ENCODE data around the gene AGPAT3. TPM values are rescaled to one million over a fixed set of nuclear protein-coding genes. Genes with fewer than 3 reads are reported as not detected.

AGPAT3 gene
- polyA plus RNA-seq, 2 donors, result 15.3 to 18.6 TPM

- Histone ChIP-seq H3K4me1 (ENCODE audit: control insufficient read depth in 2 of 2, insufficient read depth in 2 of 2, low read length in 1 of 2) (peaks cover 2 to 14% of the 10 kb centered on the region in 2 donors), H3K27ac (ENCODE audit: low read depth in 2 of 2, low read length in 1 of 2) (no peak overlapping the region), H3K4me3 (ENCODE audit: low read depth in 1 of 2, low read length in 2 of 2) (no peak overlapping the region), H3K27me3 (ENCODE audit: control insufficient read depth in 1 of 2, insufficient read depth in 2 of 2, low read length in 2 of 2) (no peaks in the 10 kb centered on the region), H3K9me3 (ENCODE audit: control insufficient read depth in 2 of 2, insufficient read depth in 1 of 2, low read depth in 1 of 2, low read length in 1 of 2) (no peaks in the 10 kb centered on the region), H3K36me3 (ENCODE audit: control insufficient read depth in 2 of 2, insufficient read depth in 2 of 2, low read length in 1 of 2) (peaks cover 0 to 11% of the 10 kb centered on the region in 2 donors)
- WGBS, 2 donors, result 93 to 94% methylated on average over 30 of the region's 30 CpGs
Measured at GRCh38 chr21:43943512-43944077, 78.6 kb downstream of the AGPAT3 start.

GRCh38 chr21:43944078-43944633, 79.1 kb downstream of the AGPAT3 start:
- Histone ChIP-seq H3K36me3 (ENCODE audit: control insufficient read depth in 2 of 2, insufficient read depth in 2 of 2, low read length in 1 of 2) (peaks cover 0 to 11% of the 10 kb centered on the region in 2 donors), H3K27me3 (ENCODE audit: control insufficient read depth in 1 of 2, insufficient read depth in 2 of 2, low read length in 2 of 2) (no peaks in the 10 kb centered on the region), H3K4me3 (ENCODE audit: low read depth in 1 of 2, low read length in 2 of 2) (no peak overlapping the region), H3K9me3 (ENCODE audit: control insufficient read depth in 2 of 2, insufficient read depth in 1 of 2, low read depth in 1 of 2, low read length in 1 of 2) (peaks cover 0 to under 1% of the 10 kb centered on the region in 2 donors), H3K27ac (ENCODE audit: low read depth in 2 of 2, low read length in 1 of 2) (peak overlapping the region in 1 of 2 donors; percentile 22), H3K4me1 (ENCODE audit: control insufficient read depth in 2 of 2, insufficient read depth in 2 of 2, low read length in 1 of 2) (peaks cover 2 to 10% of the 10 kb centered on the region in 2 donors)
- WGBS, 2 donors, result 69 to 72% methylated on average over 20 of the region's 20 CpGs

- H3K36me3 ChIP-seq (ENCODE audit: control insufficient read depth in 2 of 2, insufficient read depth in 2 of 2, low read length in 1 of 2), result peaks cover 0 to 8% of the 10 kb centered on the region in 2 donors
- H3K4me3 ChIP-seq (ENCODE audit: low read depth in 1 of 2, low read length in 2 of 2), result no peak overlapping the region
- 57 to 70% methylated on average over 12 of the region's 12 CpGs for WGBS, 2 donors
- H3K9me3 ChIP-seq (ENCODE audit: control insufficient read depth in 2 of 2, insufficient read depth in 1 of 2, low read depth in 1 of 2, low read length in 1 of 2), result peaks cover 0 to 4% of the 10 kb centered on the region in 2 donors
- H3K27me3 ChIP-seq (ENCODE audit: control insufficient read depth in 1 of 2, insufficient read depth in 2 of 2, low read length in 2 of 2), result no peaks in the 10 kb centered on the region
- peaks cover 2 to 10% of the 10 kb centered on the region in 2 donors for H3K4me1 ChIP-seq (ENCODE audit: control insufficient read depth in 2 of 2, insufficient read depth in 2 of 2, low read length in 1 of 2)
- peak overlapping the region in 1 of 2 donors; percentile 45 for H3K27ac ChIP-seq (ENCODE audit: low read depth in 2 of 2, low read length in 1 of 2)
Measured at GRCh38 chr21:43944757-43945156, 79.7 kb downstream of the AGPAT3 start.

GRCh38 chr21:43948740-43949498, 83.9 kb downstream of the AGPAT3 start:
- H3K27me3 ChIP-seq (ENCODE audit: control insufficient read depth in 1 of 2, insufficient read depth in 2 of 2, low read length in 2 of 2), result no peaks in the 10 kb centered on the region
- H3K27ac ChIP-seq (ENCODE audit: low read depth in 2 of 2, low read length in 1 of 2), result no peak overlapping the region
- 97 to 100% methylated on average over 6 of the region's 6 CpGs for WGBS, 2 donors
- no peak overlapping the region for H3K4me3 ChIP-seq (ENCODE audit: low read depth in 1 of 2, low read length in 2 of 2)
- peaks cover 0 to 4% of the 10 kb centered on the region in 2 donors for H3K9me3 ChIP-seq (ENCODE audit: control insufficient read depth in 2 of 2, insufficient read depth in 1 of 2, low read depth in 1 of 2, low read length in 1 of 2)
- H3K4me1 ChIP-seq (ENCODE audit: control insufficient read depth in 2 of 2, insufficient read depth in 2 of 2, low read length in 1 of 2), result peaks cover 4 to 9% of the 10 kb centered on the region in 2 donors
- H3K36me3 ChIP-seq (ENCODE audit: control insufficient read depth in 2 of 2, insufficient read depth in 2 of 2, low read length in 1 of 2), result peaks cover 0 to 10% of the 10 kb centered on the region in 2 donors

- Histone ChIP-seq H3K36me3 (ENCODE audit: control insufficient read depth in 2 of 2, insufficient read depth in 2 of 2, low read length in 1 of 2) (peaks cover 0 to 10% of the 10 kb centered on the region in 2 donors), H3K27me3 (ENCODE audit: control insufficient read depth in 1 of 2, insufficient read depth in 2 of 2, low read length in 2 of 2) (no peaks in the 10 kb centered on the region), H3K4me3 (ENCODE audit: low read depth in 1 of 2, low read length in 2 of 2) (no peak overlapping the region), H3K4me1 (ENCODE audit: control insufficient read depth in 2 of 2, insufficient read depth in 2 of 2, low read length in 1 of 2) (peaks cover 3 to 9% of the 10 kb centered on the region in 2 donors), H3K27ac (ENCODE audit: low read depth in 2 of 2, low read length in 1 of 2) (no peak overlapping the region), H3K9me3 (ENCODE audit: control insufficient read depth in 2 of 2, insufficient read depth in 1 of 2, low read depth in 1 of 2, low read length in 1 of 2) (peaks cover 0 to 4% of the 10 kb centered on the region in 2 donors)
- 84 to 88% methylated on average over 7 of the region's 7 CpGs for WGBS, 2 donors
Measured at GRCh38 chr21:43949499-43950208, 84.6 kb downstream of the AGPAT3 start.

GRCh38 chr21:43950481-43950880, 85.5 kb downstream of the AGPAT3 start:
- WGBS, 2 donors, result 95 to 97% methylated on average over 19 of the region's 19 CpGs

GRCh38 chr21:43950936-43951335, 85.9 kb downstream of the AGPAT3 start:
- Histone ChIP-seq H3K27me3 (ENCODE audit: control insufficient read depth in 1 of 2, insufficient read depth in 2 of 2, low read length in 2 of 2) (no peaks in the 10 kb centered on the region), H3K4me1 (ENCODE audit: control insufficient read depth in 2 of 2, insufficient read depth in 2 of 2, low read length in 1 of 2) (peaks cover 3% of the 10 kb centered on the region in 2 donors), H3K4me3 (ENCODE audit: low read depth in 1 of 2, low read length in 2 of 2) (no peak overlapping the region), H3K36me3 (ENCODE audit: control insufficient read depth in 2 of 2, insufficient read depth in 2 of 2, low read length in 1 of 2) (peaks cover 0 to 15% of the 10 kb centered on the region in 2 donors), H3K27ac (ENCODE audit: low read depth in 2 of 2, low read length in 1 of 2) (no peak overlapping the region), H3K9me3 (ENCODE audit: control insufficient read depth in 2 of 2, insufficient read depth in 1 of 2, low read depth in 1 of 2, low read length in 1 of 2) (peaks cover 0 to 4% of the 10 kb centered on the region in 2 donors)
- 87 to 90% methylated on average over 13 of the region's 13 CpGs for WGBS, 2 donors

More at GRCh38 chr21:43950481-43950880, 85.5 kb downstream of the AGPAT3 start:
- H3K27ac ChIP-seq (ENCODE audit: low read depth in 2 of 2, low read length in 1 of 2), result no peak overlapping the region
- peaks cover 3 to 5% of the 10 kb centered on the region in 2 donors for H3K4me1 ChIP-seq (ENCODE audit: control insufficient read depth in 2 of 2, insufficient read depth in 2 of 2, low read length in 1 of 2)
- no peaks in the 10 kb centered on the region for H3K27me3 ChIP-seq (ENCODE audit: control insufficient read depth in 1 of 2, insufficient read depth in 2 of 2, low read length in 2 of 2)
- peaks cover 0 to 14% of the 10 kb centered on the region in 2 donors for H3K36me3 ChIP-seq (ENCODE audit: control insufficient read depth in 2 of 2, insufficient read depth in 2 of 2, low read length in 1 of 2)
- H3K4me3 ChIP-seq (ENCODE audit: low read depth in 1 of 2, low read length in 2 of 2), result no peak overlapping the region
- H3K9me3 ChIP-seq (ENCODE audit: control insufficient read depth in 2 of 2, insufficient read depth in 1 of 2, low read depth in 1 of 2, low read length in 1 of 2), result peaks cover 0 to 4% of the 10 kb centered on the region in 2 donors

GRCh38 chr21:43951911-43952703, 87.1 kb downstream of the AGPAT3 start:
- no peaks in the 10 kb centered on the region for H3K27me3 ChIP-seq (ENCODE audit: control insufficient read depth in 1 of 2, insufficient read depth in 2 of 2, low read length in 2 of 2)
- peaks cover 2 to 3% of the 10 kb centered on the region in 2 donors for H3K4me1 ChIP-seq (ENCODE audit: control insufficient read depth in 2 of 2, insufficient read depth in 2 of 2, low read length in 1 of 2)
- H3K4me3 ChIP-seq (ENCODE audit: low read depth in 1 of 2, low read length in 2 of 2), result no peak overlapping the region
- no peak overlapping the region for H3K27ac ChIP-seq (ENCODE audit: low read depth in 2 of 2, low read length in 1 of 2)
- H3K36me3 ChIP-seq (ENCODE audit: control insufficient read depth in 2 of 2, insufficient read depth in 2 of 2, low read length in 1 of 2), result peaks cover 0 to 14% of the 10 kb centered on the region in 2 donors
- WGBS, 2 donors, result 81 to 91% methylated on average over 24 to 27 of the region's 27 CpGs
- peaks cover 0 to 4% of the 10 kb centered on the region in 2 donors for H3K9me3 ChIP-seq (ENCODE audit: control insufficient read depth in 2 of 2, insufficient read depth in 1 of 2, low read depth in 1 of 2, low read length in 1 of 2)

All from esophagus (tissue), 2 donors.